A549 (cell line): ENCODE results near the gene MYO19.

ENCODE experiments used
- ELK1 ChIP-seq: fragments of 150-350 bp; IDR thresholded peaks from 2 replicates; pipeline ENCODE4 v1.6.1; 2014; ENCODE audit warnings: low read depth, mild to moderate bottlenecking, low read length
- MAFK ChIP-seq: fragments of 450-650 bp; IDR thresholded peaks from 2 replicates; pipeline ENCODE4 v1.6.1; 2014; ENCODE audit not compliant: partially characterized antibody
- POLR2A ChIP-seq: IDR thresholded peaks from 2 replicates; pipeline ENCODE4 v1.6.1; 2012; ENCODE audit warnings: mild to moderate bottlenecking, low read length

- TF ChIP-seq ELK1 (no peak), POLR2A (no peak), MAFK (no peak)
Observed at GRCh38 chr17:36464765-36465088, 69.9 kb downstream of the MYO19 start.
